ENCODE measurements around the gene SOSTDC1. TPM values are rescaled to one million over a fixed set of nuclear protein-coding genes. Genes with fewer than 3 reads are reported as not detected.

SOSTDC1 gene
- total RNA-seq, 3 donors from 2014 or later = 3.7 to 6.7 (median 5.1) TPM

GRCh38 chr7:16431646-16432424 lies 33.7 kb downstream of the SOSTDC1 start:
- H3K4me1 ChIP-seq (ENCODE audit: low read depth) = no peaks in the 10 kb centered on the region
- peak in 1 of 3 donors; percentile 78 for DNase-seq
- no peaks in the 10 kb centered on the region for H3K9me3 ChIP-seq
- intact Hi-C loops (cut with DNase I, micrococcal nuclease) = loop anchor here in 1 of 2 donors (5.0 kb wide), 1 partner anchor 135 kb away; no protein-coding TSS in a partner anchor
- H3K36me3 ChIP-seq (ENCODE audit: low read depth) = no peaks in the 10 kb centered on the region
- ATAC-seq = peak; percentile 72
- no peak overlapping the region for H3K4me3 ChIP-seq
- TF ChIP-seq, protein P1, sequence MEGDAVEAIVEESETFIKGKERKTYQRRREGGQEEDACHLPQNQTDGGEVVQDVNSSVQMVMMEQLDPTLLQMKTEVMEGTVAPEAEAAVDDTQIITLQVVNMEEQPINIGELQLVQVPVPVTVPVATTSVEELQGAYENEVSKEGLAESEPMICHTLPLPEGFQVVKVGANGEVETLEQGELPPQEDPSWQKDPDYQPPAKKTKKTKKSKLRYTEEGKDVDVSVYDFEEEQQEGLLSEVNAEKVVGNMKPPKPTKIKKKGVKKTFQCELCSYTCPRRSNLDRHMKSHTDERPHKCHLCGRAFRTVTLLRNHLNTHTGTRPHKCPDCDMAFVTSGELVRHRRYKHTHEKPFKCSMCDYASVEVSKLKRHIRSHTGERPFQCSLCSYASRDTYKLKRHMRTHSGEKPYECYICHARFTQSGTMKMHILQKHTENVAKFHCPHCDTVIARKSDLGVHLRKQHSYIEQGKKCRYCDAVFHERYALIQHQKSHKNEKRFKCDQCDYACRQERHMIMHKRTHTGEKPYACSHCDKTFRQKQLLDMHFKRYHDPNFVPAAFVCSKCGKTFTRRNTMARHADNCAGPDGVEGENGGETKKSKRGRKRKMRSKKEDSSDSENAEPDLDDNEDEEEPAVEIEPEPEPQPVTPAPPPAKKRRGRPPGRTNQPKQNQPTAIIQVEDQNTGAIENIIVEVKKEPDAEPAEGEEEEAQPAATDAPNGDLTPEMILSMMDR (IDR thresholded peaks at IDR 0.05) = peak; percentile 20

- intact Hi-C loops (cut with DNase I, micrococcal nuclease) = loop anchor here in 1 of 2 donors (5.0 kb wide), 1 partner anchor 137 kb away; no protein-coding TSS in a partner anchor
- Histone ChIP-seq H3K9me3 (no peaks in the 10 kb centered on the region), H3K4me1 (ENCODE audit: low read depth) (no peaks in the 10 kb centered on the region), H3K4me3 (no peak overlapping the region), H3K36me3 (ENCODE audit: low read depth) (no peaks in the 10 kb centered on the region)
- TF ChIP-seq, protein P1 (IDR thresholded peaks at IDR 0.05) = no peak
- DNase-seq = no peak
- ATAC-seq = no peak
These were observed 35.4 kb downstream of the SOSTDC1 start for GRCh38 chr7:16430133-16430532.

GRCh38 chr7:16428672-16429071 lies 36.9 kb downstream of the SOSTDC1 start:
- no peaks in the 10 kb centered on the region for H3K36me3 ChIP-seq (ENCODE audit: low read depth)
- no peaks in the 10 kb centered on the region for H3K9me3 ChIP-seq
- no peak overlapping the region for H3K4me3 ChIP-seq
- ATAC-seq (peak; percentile 81), DNase-seq (peak in 1 of 3 donors; percentile 39)
- H3K4me1 ChIP-seq (ENCODE audit: low read depth) = no peaks in the 10 kb centered on the region
- intact Hi-C loops (cut with DNase I, micrococcal nuclease) = no loop called here
- TF ChIP-seq, protein P1 (IDR thresholded peaks at IDR 0.05) = no peak

DNA sequence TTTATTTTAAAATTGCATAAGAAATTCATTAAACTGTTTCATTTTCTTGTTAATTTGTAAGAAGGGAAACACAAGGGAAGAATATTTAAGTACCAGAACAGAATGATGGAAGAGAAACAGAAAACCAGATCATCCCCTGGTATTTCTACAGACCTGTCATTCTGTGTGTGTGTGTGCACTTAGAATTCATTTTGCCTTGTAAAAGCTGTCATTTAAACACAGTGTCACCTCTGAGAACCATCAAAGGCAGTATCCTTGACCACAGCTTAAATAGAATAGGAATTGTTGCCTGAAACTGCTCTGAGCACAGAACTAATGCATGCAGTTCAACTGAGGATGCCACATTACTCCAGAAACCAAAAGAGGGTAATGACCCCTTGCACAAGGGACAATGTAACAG lies 37.4 kb downstream of the SOSTDC1 start:
- TF ChIP-seq, protein P1 (IDR thresholded peaks at IDR 0.05) = no peak
- Histone ChIP-seq H3K36me3 (ENCODE audit: low read depth) (no peaks in the 10 kb centered on the region), H3K4me1 (ENCODE audit: low read depth) (no peaks in the 10 kb centered on the region), H3K4me3 (no peak overlapping the region), H3K9me3 (no peaks in the 10 kb centered on the region)
- ATAC-seq = no peak
- intact Hi-C loops (cut with DNase I, micrococcal nuclease) = no loop called here
- DNase-seq = no peak

DNA sequence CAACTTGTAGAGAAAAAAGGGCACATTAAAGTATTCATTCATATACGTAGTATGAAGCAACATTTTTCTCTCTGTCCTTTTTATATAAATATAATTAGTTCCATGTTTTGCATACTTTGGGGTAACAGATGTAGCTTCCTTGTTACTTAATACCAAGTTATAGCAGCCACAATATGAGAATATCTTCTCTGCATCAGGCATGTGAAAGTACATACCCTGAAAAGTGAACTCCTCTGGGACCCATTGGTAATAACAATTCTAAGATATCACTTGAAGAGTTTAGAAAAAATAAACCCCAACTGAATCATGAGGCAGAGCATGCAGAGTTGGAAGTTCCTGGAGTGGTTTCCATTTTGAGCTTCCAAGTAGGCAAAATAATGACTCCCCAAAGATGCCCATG lies 41.8 kb downstream of the SOSTDC1 start:
- DNase-seq (no peak), ATAC-seq (no peak)
- H3K4me1 ChIP-seq (ENCODE audit: low read depth) = peaks cover 13% of the 10 kb centered on the region
- TF ChIP-seq, protein P1 (IDR thresholded peaks at IDR 0.05) = no peak
- intact Hi-C loops (cut with DNase I, micrococcal nuclease) = no loop called here
- H3K36me3 ChIP-seq (ENCODE audit: low read depth) = no peaks in the 10 kb centered on the region
- no peak overlapping the region for H3K4me3 ChIP-seq
- H3K9me3 ChIP-seq = no peaks in the 10 kb centered on the region
